GM10847 (cell line): ENCODE data around the gene KIF13A.

Source experiments
- POLR2A ChIP-seq: IDR thresholded peaks from 2 replicates; pipeline ENCODE4 v1.6.1; 2011; ENCODE audit not compliant: insufficient read length; ENCODE audit errors: extremely low read depth

KIF13A gene

DNA sequence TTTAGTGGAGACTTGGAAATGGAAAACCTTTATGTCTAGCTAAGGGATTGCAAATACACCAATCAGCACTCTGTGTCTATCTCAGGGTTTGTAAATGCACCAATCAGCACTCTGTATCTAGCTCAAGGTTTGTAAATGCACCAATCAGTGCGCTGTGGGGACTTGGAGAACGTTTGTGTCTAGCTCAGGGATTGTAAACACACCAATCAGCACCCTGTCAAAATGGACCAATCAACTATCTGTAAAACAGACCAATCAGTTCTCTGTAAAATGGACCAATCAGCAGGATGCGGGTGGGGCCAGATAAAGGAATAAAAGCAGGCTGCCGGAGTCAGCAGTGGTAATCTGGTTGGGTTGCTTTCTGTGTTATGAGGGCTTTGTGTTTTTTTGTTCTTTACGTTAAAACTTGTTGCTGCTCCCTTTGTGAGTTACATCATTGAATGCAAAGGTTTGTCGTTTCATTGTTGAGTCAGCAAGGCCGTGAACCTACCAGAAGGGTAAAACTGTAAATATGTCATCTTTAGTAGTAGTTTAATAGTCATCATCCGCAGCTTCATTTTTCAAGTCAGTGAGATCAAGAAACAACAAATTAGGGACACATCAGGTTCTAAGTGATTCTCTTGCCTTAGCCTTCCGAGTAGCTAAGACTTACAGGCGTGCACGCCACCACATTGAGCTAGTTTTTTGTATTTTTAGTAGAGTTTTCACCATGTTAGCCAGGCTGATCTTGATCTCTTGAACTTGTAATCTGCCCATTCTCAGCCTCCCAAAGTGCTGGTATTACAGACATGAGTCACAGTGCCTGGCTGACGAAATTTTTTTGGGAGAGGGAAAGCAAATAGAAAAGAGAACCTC is 258.0 kb downstream of the KIF13A start:
- no peak for TF ChIP-seq POLR2A

GRCh38 chr6:17728551-17729222 is 258.7 kb downstream of the KIF13A start:
- TF ChIP-seq POLR2A = no peak

GRCh38 chr6:17725083-17725482 is 262.4 kb downstream of the KIF13A start:
- TF ChIP-seq POLR2A = no peak

DNA sequence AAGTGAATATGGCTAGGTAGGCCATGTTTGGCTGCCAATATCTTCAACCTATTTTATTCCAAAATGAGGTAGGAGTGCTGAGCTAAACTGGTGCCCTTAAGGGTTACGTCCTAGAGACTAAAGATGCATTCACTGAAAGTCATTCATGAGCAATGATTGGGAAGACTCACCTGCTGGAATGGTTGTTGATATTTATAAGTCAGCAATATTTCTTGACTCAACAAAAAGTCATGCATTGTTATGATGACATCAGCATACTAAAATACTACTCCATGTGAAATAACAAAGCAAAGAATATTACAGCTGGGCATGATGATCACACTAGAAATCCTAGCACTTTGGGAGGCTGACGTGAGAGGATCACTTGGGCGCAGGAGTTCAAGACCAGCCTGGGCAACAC is 263.1 kb downstream of the KIF13A start:
- TF ChIP-seq POLR2A = no peak

- TF ChIP-seq POLR2A = no peak
Observed at GRCh38 chr6:17721671-17722070, 265.8 kb downstream of the KIF13A start.

GRCh38 chr6:17719323-17720041 is 268.0 kb downstream of the KIF13A start:
- TF ChIP-seq POLR2A = no peak

GRCh38 chr6:17716221-17716620 is 271.2 kb downstream of the KIF13A start:
- no peak for TF ChIP-seq POLR2A

GRCh38 chr6:17714879-17715851 is 272.3 kb downstream of the KIF13A start:
- TF ChIP-seq POLR2A = no peak

- no peak for TF ChIP-seq POLR2A
Observed at GRCh38 chr6:17714177-17714576, 273.3 kb downstream of the KIF13A start.

DNA sequence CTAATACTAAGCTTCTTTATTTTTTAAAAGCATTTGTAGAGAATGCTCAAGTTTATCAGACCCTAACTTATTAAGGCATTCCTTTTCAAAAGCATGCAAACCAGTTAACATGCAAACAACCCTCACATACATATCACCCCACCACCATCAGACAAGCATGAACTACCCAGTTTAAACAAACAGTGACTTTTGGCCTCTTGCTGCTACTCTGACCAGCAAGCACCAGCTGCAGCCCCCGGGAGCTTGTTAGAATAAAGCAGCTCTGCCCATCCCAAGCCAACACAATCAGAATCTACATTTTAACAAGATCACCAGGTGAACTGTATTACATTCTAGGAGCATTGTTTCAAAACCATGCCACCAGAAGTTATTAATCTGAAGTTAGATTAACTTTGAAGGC is 274.9 kb downstream of the KIF13A start:
- no peak for TF ChIP-seq POLR2A

DNA sequence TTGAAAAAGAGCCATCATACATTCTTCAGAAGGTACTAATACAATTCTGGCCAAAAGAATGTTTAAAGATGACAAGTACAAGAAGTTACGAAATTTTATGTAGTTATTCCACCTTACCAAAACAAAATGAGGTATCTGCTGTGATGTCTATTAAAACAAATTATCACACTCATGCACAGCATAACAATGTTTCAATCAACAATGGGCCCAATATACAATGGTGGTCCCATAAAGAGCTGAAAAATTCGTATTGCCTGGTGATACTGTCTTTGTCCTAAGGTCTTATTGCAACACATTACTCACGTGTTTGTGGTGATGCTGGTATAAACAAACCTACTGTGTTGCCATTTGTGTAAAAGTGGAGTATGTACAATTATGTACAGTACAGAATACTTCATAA is 277.1 kb downstream of the KIF13A start:
- no peak for TF ChIP-seq POLR2A

- TF ChIP-seq POLR2A = no peak
Observed at GRCh38 chr6:17709476-17709875, 278.0 kb downstream of the KIF13A start.
